HepG2 (cell line): Measurements from ENCODE around the gene FPGS. TPM values are rescaled to one million over a fixed set of nuclear protein-coding genes. Genes with fewer than 3 reads are reported as not detected.

Experiments
- ATAC-seq: fragments of 200-7000 bp; cut with Tn5 transposase; 3 replicates; pipeline ENCODE4 v1.9.1; 2020; ENCODE audit warnings: mild to moderate bottlenecking, moderate library complexity
- BruUV-seq: library from RNA; stranded (reverse); fragments of 400-500 nt; replicated peaks from 2 replicates; lab custom pipeline; 2021; lab: Mats Ljungman, UMichigan
- CTCF ChIA-PET: fragments of 300-600 bp; formaldehyde crosslinking; extraction: SDS; loops from one replicate; lab custom pipeline; 2021; ENCODE audit warnings: low total read pairs, inconsistent platforms, low intra/inter-chr PET ratio; lab: Yijun Ruan, JAX
- POLR2A ChIA-PET: fragments of 350-600 bp; sonication (Branson Sonifier 250); formaldehyde crosslinking; loops from one replicate; lab custom pipeline; 2020; ENCODE audit warnings: antibody characterized with exemption, inconsistent platforms; lab: Yijun Ruan, JAX
- DNase-seq: peaks from one replicate; pipeline ENCODE4 v3.0.0-alpha.2; 2015; ENCODE audit warnings: low spot score
- FAIRE-seq: peaks from 3 replicates; lab custom pipeline; 2011; peaks lifted over from hg19 to GRCh38; lab: Jason Lieb, UNC
- H2AFZ ChIP-seq: one replicate; pipeline ENCODE4 v1.6.1; 2011; ENCODE audit warnings: low read length, inconsistent platforms
- H3K27ac ChIP-seq: fragments of 300-600 bp; 3 replicates; pipeline ENCODE4 v1.8.0; 2011; ENCODE audit warnings: mixed run types, mild to moderate bottlenecking, mixed read lengths, low read length, inconsistent platforms; ENCODE audit not compliant: insufficient read depth; ENCODE audit errors: extremely low read length
- H3K27me3 ChIP-seq, 2 experiments: fragments of 200-600 bp in 1 of 2; 2 replicates in 1 of 2; 3 replicates in 1 of 2; pipeline versions ENCODE4 v1.6.0 to v1.8.0; 2011; ENCODE audit warnings: low read length in 2 of 2, mild to moderate bottlenecking in 2 of 2, moderate library complexity in 2 of 2, inconsistent platforms in 1 of 2; ENCODE audit not compliant: insufficient read depth in 2 of 2, control insufficient read depth in 1 of 2
- H3K36me3 ChIP-seq, 2 experiments: fragments of 200-600 bp in 1 of 2; replicated peaks in 1 of 2; 2 replicates in 1 of 2; 3 replicates in 1 of 2; pipeline versions ENCODE4 v1.5.1 to v1.8.0; 2011; ENCODE audit warnings: low read length in 2 of 2, inconsistent platforms in 1 of 2; ENCODE audit not compliant: insufficient read depth in 2 of 2, control insufficient read depth in 1 of 2
- H3K4me1 ChIP-seq: 2 replicates; pipeline ENCODE4 v1.5.1; 2012; ENCODE audit warnings: low read length, inconsistent platforms; ENCODE audit not compliant: insufficient read depth
- H3K4me2 ChIP-seq: 2 replicates; pipeline ENCODE4 v1.6.0; 2011; ENCODE audit warnings: low read depth, low read length, inconsistent platforms
- H3K4me3 ChIP-seq, 3 experiments: fragments of 200-600 bp in 1 of 3; sonication (generic), shearing (Covaris generic) in 1 of 3; replicated peaks in 1 of 3; 2 replicates each; pipeline ENCODE4 v1.5.1; 2011 to 2016; ENCODE audit warnings: low read length in 3 of 3, inconsistent platforms in 2 of 3, low read depth in 2 of 3, mild to moderate bottlenecking in 2 of 3, control low read depth in 1 of 3, mixed read lengths in 1 of 3; ENCODE audit not compliant: insufficient read depth in 1 of 3
- H3K79me2 ChIP-seq: one replicate; pipeline ENCODE4 v1.6.1; 2011; ENCODE audit warnings: low read length, inconsistent platforms; ENCODE audit not compliant: insufficient read depth
- H3K9ac ChIP-seq: 2 replicates; pipeline ENCODE4 v1.6.0; 2011; ENCODE audit warnings: mild to moderate bottlenecking, low read depth, low read length, inconsistent platforms; ENCODE audit not compliant: insufficient read depth
- H3K9me3 ChIP-seq: 2 replicates; pipeline ENCODE4 v1.5.1; 2012; ENCODE audit warnings: mild to moderate bottlenecking, low read length
- H4K20me1 ChIP-seq: 2 replicates; pipeline ENCODE4 v1.6.0; 2011; ENCODE audit warnings: inconsistent platforms, mild to moderate bottlenecking, low read length, moderate library complexity; ENCODE audit not compliant: insufficient read depth
- AGO2 ChIP-seq: fragments of 200-400 bp; formaldehyde crosslinking; optimal IDR thresholded peaks from 2 replicates; pipeline ENCODE3; 2017; ENCODE audit warnings: mild to moderate bottlenecking, low read depth, low read length, moderate library complexity
- JARID2 ChIP-seq: sonication (generic); formaldehyde crosslinking; IDR thresholded peaks from 2 replicates; pipeline ENCODE4 v1.8.1; 2023; ENCODE audit warnings: missing genetic modification reagents, inconsistent platforms; ENCODE audit not compliant: insufficient replicate concordance
- PPARG ChIP-seq: conservative IDR thresholded peaks from 2 replicates; pipeline ENCODE4 v1.6.1; 2016; ENCODE audit warnings: missing biosample characterization, missing genetic modification reagents
- RBFOX2 ChIP-seq: fragments of 200-400 bp; formaldehyde crosslinking; IDR thresholded peaks from 2 replicates; pipeline ENCODE4 v1.6.1; 2017; ENCODE audit warnings: low read depth, mild to moderate bottlenecking, low read length
- SATB2 ChIP-seq: sonication (generic); formaldehyde crosslinking; IDR thresholded peaks from 2 replicates; pipeline ENCODE4 v1.5.0; 2020; ENCODE audit warnings: missing genetic modification reagents
- WGBS: methylation state at CpG from one replicate; pipeline ENCODE4 v1.1.6; 2017; ENCODE audit warnings: low lambda C conversion rate; 5-methylcytosine and 5-hydroxymethylcytosine counted together
- in situ Hi-C: cut with HindIII; loops from 2 replicates; pipeline ENCODE4 v1.10.0; 2017; ENCODE audit warnings: low pct_unique_long_range_greater_than_20kb; ENCODE audit not compliant: extremely low pct_ligation_motif_present
- intact Hi-C: fragments of 100-400 bp; cut with micrococcal nuclease; formaldehyde crosslinking; loops from one replicate; pipeline ENCODE4 v1.10.0; 2022; ENCODE audit not compliant: unreplicated experiment
- polyA plus RNA-seq, 8 experiments: library from polyadenylated mRNA; depleted of rRNA in 3 of 8; stranded (reverse) in 7 of 8; unstranded in 1 of 8; fragments of >200 nt; fragmentation: Illumina TruSeq in 4 of 8; extraction: Trizol in 4 of 8; gene quantifications; 2 replicates each; pipeline versions ENCODE4 v1.2.1 to v1.2.3, GENCODE V29; 2011 to 2016; ENCODE audit warnings: low read depth in 4 of 8, missing spikeins in 1 of 8, mixed read lengths in 1 of 8; ENCODE audit not compliant: insufficient read depth in 1 of 8
- total RNA-seq, 5 experiments: library from RNA; depleted of rRNA; stranded (reverse); fragments of >200 nt; fragmentation: Illumina TruSeq; extraction: Trizol; gene quantifications; 2 replicates each; pipeline ENCODE4 v1.2.3, GENCODE V29; 2016; ENCODE audit warnings: low read depth in 1 of 5
- TF ChIP-seq, protein P1 (sequence below): sonication (generic); formaldehyde crosslinking; IDR thresholded peaks from 2 replicates; pipeline ENCODE4 v1.9.0; 2021; ENCODE audit warnings: mild to moderate bottlenecking, missing genetic modification reagents

FPGS gene
- total and polyA plus RNA-seq, 2 of the 13 experiments (the other 11 are each of a cell fraction or from before 2014, with no cell fraction given), result 35.6 to 36.8 TPM

DNA sequence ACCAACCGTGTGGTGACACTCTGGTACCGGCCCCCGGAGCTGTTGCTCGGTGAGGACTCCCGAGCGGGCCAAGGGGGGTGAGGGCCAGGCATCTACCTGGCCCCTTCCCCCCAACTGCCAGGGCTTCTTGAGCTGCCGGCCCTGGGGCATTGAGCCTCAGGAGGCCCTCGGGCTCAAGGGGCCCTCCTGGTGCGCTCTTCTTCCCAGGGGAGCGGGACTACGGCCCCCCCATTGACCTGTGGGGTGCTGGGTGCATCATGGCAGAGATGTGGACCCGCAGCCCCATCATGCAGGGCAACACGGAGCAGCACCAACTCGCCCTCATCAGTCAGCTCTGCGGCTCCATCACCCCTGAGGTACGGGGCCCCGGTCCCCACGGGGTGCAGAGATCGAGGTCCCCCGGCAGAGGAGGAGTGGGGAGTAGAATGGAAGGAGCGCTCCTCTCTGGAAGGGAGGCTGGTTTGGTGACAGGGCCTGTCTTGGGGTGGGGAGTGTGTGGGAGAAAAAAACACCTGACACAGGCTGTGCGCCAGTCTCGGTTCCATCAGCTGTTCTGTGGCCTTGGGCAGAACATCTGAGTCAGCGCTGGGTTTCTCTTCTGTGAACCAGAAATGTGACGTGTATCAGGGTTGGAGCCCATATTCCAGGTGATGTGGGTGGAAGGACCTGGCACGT is 14.2 kb upstream of the FPGS start:
- TF ChIP-seq, protein P1, sequence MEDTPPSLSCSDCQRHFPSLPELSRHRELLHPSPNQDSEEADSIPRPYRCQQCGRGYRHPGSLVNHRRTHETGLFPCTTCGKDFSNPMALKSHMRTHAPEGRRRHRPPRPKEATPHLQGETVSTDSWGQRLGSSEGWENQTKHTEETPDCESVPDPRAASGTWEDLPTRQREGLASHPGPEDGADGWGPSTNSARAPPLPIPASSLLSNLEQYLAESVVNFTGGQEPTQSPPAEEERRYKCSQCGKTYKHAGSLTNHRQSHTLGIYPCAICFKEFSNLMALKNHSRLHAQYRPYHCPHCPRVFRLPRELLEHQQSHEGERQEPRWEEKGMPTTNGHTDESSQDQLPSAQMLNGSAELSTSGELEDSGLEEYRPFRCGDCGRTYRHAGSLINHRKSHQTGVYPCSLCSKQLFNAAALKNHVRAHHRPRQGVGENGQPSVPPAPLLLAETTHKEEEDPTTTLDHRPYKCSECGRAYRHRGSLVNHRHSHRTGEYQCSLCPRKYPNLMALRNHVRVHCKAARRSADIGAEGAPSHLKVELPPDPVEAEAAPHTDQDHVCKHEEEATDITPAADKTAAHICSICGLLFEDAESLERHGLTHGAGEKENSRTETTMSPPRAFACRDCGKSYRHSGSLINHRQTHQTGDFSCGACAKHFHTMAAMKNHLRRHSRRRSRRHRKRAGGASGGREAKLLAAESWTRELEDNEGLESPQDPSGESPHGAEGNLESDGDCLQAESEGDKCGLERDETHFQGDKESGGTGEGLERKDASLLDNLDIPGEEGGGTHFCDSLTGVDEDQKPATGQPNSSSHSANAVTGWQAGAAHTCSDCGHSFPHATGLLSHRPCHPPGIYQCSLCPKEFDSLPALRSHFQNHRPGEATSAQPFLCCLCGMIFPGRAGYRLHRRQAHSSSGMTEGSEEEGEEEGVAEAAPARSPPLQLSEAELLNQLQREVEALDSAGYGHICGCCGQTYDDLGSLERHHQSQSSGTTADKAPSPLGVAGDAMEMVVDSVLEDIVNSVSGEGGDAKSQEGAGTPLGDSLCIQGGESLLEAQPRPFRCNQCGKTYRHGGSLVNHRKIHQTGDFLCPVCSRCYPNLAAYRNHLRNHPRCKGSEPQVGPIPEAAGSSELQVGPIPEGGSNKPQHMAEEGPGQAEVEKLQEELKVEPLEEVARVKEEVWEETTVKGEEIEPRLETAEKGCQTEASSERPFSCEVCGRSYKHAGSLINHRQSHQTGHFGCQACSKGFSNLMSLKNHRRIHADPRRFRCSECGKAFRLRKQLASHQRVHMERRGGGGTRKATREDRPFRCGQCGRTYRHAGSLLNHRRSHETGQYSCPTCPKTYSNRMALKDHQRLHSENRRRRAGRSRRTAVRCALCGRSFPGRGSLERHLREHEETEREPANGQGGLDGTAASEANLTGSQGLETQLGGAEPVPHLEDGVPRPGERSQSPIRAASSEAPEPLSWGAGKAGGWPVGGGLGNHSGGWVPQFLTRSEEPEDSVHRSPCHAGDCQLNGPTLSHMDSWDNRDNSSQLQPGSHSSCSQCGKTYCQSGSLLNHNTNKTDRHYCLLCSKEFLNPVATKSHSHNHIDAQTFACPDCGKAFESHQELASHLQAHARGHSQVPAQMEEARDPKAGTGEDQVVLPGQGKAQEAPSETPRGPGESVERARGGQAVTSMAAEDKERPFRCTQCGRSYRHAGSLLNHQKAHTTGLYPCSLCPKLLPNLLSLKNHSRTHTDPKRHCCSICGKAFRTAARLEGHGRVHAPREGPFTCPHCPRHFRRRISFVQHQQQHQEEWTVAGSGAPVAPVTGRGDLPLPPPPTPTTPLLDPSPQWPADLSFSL, result no peak
- TF ChIP-seq PPARG (CRISPR knock-in tag) (no peak), SATB2 (CRISPR knock-in tag) (no peak), JARID2 (CRISPR knock-in tag) (no peak), AGO2 (peak; percentile 21), RBFOX2 (peak; percentile 69)
- TF ChIP-seq, all 625 proteins: peak for 2
- peaks cover 24 to 41% of the 10 kb centered on the region in 2 experiments for H3K36me3 ChIP-seq
- no peaks in the 10 kb centered on the region for H3K9me3 ChIP-seq
- ATAC-seq, result no peak
- intact Hi-C loops, result loop anchor here (5.0 kb wide), 1 partner anchor 196 kb away; no protein-coding TSS in a partner anchor
- peaks cover 21% of the 10 kb centered on the region for H4K20me1 ChIP-seq
- H2AFZ ChIP-seq, result no peak overlapping the region
- no peak for DNase-seq
- H3K27me3 ChIP-seq, result 0 out of 5 replicates have a peak, but pooled peaks cover 0 to 2% of the 10 kb centered on the region in 2 experiments
- in situ Hi-C loops, result no loop called here
- WGBS, result 86% methylated on average over 8 of the region's 26 CpGs
- FAIRE-seq, result no peak
- H3K79me2 ChIP-seq, result peaks cover 19% of the 10 kb centered on the region
- H3K4me3 ChIP-seq, result no peak overlapping the region
- H3K27ac ChIP-seq, result no peak overlapping the region
- ChIA-PET POLR2A (no interaction called here), CTCF (no interaction called here)
- no peak overlapping the region for H3K9ac ChIP-seq
- H3K4me2 ChIP-seq, result no peak overlapping the region
- BruUV-seq, result no TSS peak
- H3K4me1 ChIP-seq, result peaks cover 23% of the 10 kb centered on the region
